CD4-positive, alpha-beta memory T cell (primary cell): ENCODE results near the gene TTC39C. TPM values are rescaled to one million over a fixed set of nuclear protein-coding genes. Genes with fewer than 3 reads are reported as not detected.

Experiments
- CTCF ChIA-PET: fragments of 350-600 bp; sonication (Branson Sonifier 250); formaldehyde crosslinking; loops from one replicate; lab custom pipeline; 2021; ENCODE audit warnings: inconsistent platforms; ENCODE audit not compliant: partially characterized antibody; lab: Charles Lee
- POLR2A ChIA-PET: fragments of 350-600 bp; sonication (Branson Sonifier 250); formaldehyde crosslinking; loops from one replicate; lab custom pipeline; 2021; ENCODE audit not compliant: partially characterized antibody; lab: Charles Lee
- DNase-seq, 5 donors: peaks; one replicate each; pipeline versions ENCODE4 v3.0.0 to v3.0.0-alpha.2; 2020 to 2022; ENCODE audit warnings: mixed read lengths in 1 of 5
- H3K27ac ChIP-seq: one replicate; pipeline ENCODE4 v1.7.0; 2013; ENCODE audit warnings: low read depth, low read length
- H3K27me3 ChIP-seq: 2 replicates; pipeline ENCODE4 v1.7.0; 2013; ENCODE audit warnings: mild to moderate bottlenecking, low read length, moderate library complexity; ENCODE audit not compliant: insufficient read depth
- H3K36me3 ChIP-seq: 2 replicates; pipeline ENCODE4 v1.7.0; 2013; ENCODE audit warnings: mild to moderate bottlenecking, low read length, moderate library complexity; ENCODE audit not compliant: insufficient read depth
- H3K4me1 ChIP-seq: 2 replicates; pipeline ENCODE4 v1.7.0; 2013; ENCODE audit warnings: mild to moderate bottlenecking, low read length, moderate library complexity; ENCODE audit not compliant: insufficient read depth
- H3K4me3 ChIP-seq, 2 donors: one replicate each; pipeline ENCODE4 v1.7.0; 2013; ENCODE audit warnings: low read length in 2 of 2, mild to moderate bottlenecking in 1 of 2
- H3K9me3 ChIP-seq, 2 donors: one replicate each; pipeline ENCODE4 v1.7.0; 2013; ENCODE audit warnings: low read length in 2 of 2, control low read depth in 1 of 2; ENCODE audit not compliant: control insufficient read depth in 1 of 2
- H3K27ac Mint-ChIP-seq, 7 donors: one replicate each; pipeline ENCODE4 v1.8.0; 2020 to 2021; ENCODE audit warnings: mixed read lengths in 7 of 7, mild to moderate bottlenecking in 6 of 7, inconsistent platforms in 3 of 7, moderate library complexity in 3 of 7
- H3K27me3 Mint-ChIP-seq, 2 donors: one replicate each; pipeline ENCODE4 v1.8.0; 2020 to 2021; ENCODE audit warnings: mixed read lengths in 2 of 2
- H3K36me3 Mint-ChIP-seq, 2 donors: one replicate each; pipeline ENCODE4 v1.8.0; 2020 to 2021; ENCODE audit warnings: mixed read lengths in 2 of 2, inconsistent platforms in 1 of 2, mild to moderate bottlenecking in 1 of 2
- H3K4me1 Mint-ChIP-seq, 4 donors: one replicate each; pipeline ENCODE4 v1.8.0; 2020 to 2021; ENCODE audit warnings: mixed read lengths in 4 of 4, mild to moderate bottlenecking in 1 of 4
- H3K4me3 Mint-ChIP-seq, 8 donors: one replicate each; pipeline ENCODE4 v1.8.0; 2020 to 2021; ENCODE audit warnings: mixed read lengths in 8 of 8, mild to moderate bottlenecking in 7 of 8, moderate library complexity in 6 of 8, inconsistent platforms in 3 of 8
- H3K9me3 Mint-ChIP-seq, 8 donors: one replicate each; pipeline ENCODE4 v1.8.0; 2020 to 2021; ENCODE audit warnings: mixed read lengths in 8 of 8, mild to moderate bottlenecking in 5 of 8, inconsistent platforms in 3 of 8, moderate library complexity in 1 of 8
- intact Hi-C: fragments of 100-400 bp; cut with micrococcal nuclease; formaldehyde crosslinking; loops from one replicate; pipeline ENCODE4 v1.15.1; 2023
- polyA plus RNA-seq, 2 donors: library from polyadenylated mRNA; unstranded; fragments of 300-500 nt; fragmentation: Illumina TruSeq; gene quantifications; one replicate each; pipeline ENCODE4 v1.2.3, GENCODE V29; 2021
- total RNA-seq, 2 experiments: library from RNA; stranded (reverse); gene quantifications; one replicate each; pipeline ENCODE4 v1.2.3, GENCODE V29; 2021

Gene TTC39C
- total and polyA plus RNA-seq, 4 experiments from 2014 or later = 134 to 180 (median 167) TPM

GRCh38 chr18:24031916-24032315, 17.4 kb downstream of the TTC39C start:
- H3K4me3 Mint-ChIP-seq = peak overlapping the region in 6 of 8 donors; percentile 14 to 69 (median 56)
- POLR2A ChIA-PET = no interaction called here

GRCh38 chr18:24033641-24034412, 19.3 kb downstream of the TTC39C start:
- Histone ChIP-seq H3K27ac (no peak overlapping the region), H3K36me3 (peaks cover under 1% of the 10 kb centered on the region), H3K4me3 (no peak overlapping the region), H3K4me1 (peaks cover 98% of the 10 kb centered on the region), H3K9me3 (no peaks in the 10 kb centered on the region), H3K27me3 (no peaks in the 10 kb centered on the region)
- ChIA-PET CTCF (no interaction called here), POLR2A (no interaction called here)
- Mint-ChIP-seq H3K4me3 (peak overlapping the region in 7 of 8 donors; percentile 11 to 84 (median 53)), H3K27me3 (no peaks in the 10 kb centered on the region), H3K4me1 (peaks cover 71 to 94% (median 84%) of the 10 kb centered on the region in 4 donors), H3K9me3 (no peaks in the 10 kb centered on the region), H3K36me3 (peaks cover 22 to 42% of the 10 kb centered on the region in 2 donors), H3K27ac (peak overlapping the region; percentile 5 to 91 (median 59))
- no peak for DNase-seq
- intact Hi-C loops = no loop called here

More at GRCh38 chr18:24031916-24032315, 17.4 kb downstream of the TTC39C start:
- no peak for DNase-seq
- H3K27me3 ChIP-seq = no peaks in the 10 kb centered on the region
- H3K9me3 ChIP-seq = no peaks in the 10 kb centered on the region
- H3K4me1 ChIP-seq = peaks cover 96% of the 10 kb centered on the region
- Mint-ChIP-seq H3K27ac (peak overlapping the region in 6 of 7 donors; percentile 15 to 80 (median 59)), H3K9me3 (no peaks in the 10 kb centered on the region), H3K27me3 (no peaks in the 10 kb centered on the region), H3K36me3 (peaks cover 22 to 38% of the 10 kb centered on the region in 2 donors), H3K4me1 (peaks cover 66 to 93% (median 82%) of the 10 kb centered on the region in 4 donors)
- H3K36me3 ChIP-seq = no peaks in the 10 kb centered on the region
- intact Hi-C loops = no loop called here
- no peak overlapping the region for H3K4me3 ChIP-seq
- CTCF ChIA-PET = interaction anchor here (0.6 to 1.0 kb wide), 2 partner anchors 11 to 102 kb away, joined by 3 to 4 read pairs; no protein-coding TSS in a partner anchor
- no peak overlapping the region for H3K27ac ChIP-seq

DNA sequence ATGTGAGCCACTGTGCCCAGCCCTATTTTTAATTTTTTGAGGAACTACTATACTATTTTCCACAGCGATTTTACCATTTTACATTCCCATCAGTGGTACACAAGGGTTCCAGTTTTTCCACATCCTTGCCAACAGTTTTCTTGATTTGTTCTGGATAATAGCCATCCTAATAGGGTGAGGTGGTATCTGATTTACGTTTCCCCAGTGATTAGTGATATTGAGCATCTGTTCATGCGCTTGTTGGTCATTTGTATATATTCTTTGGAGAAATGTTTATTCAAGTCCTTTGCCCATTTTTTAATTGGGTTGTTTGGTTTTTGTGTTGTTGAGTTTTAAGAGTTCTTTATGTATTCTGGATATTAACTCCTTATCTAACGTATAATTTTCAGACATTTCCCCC, 20.8 kb downstream of the TTC39C start:
- intact Hi-C loops = no loop called here
- Mint-ChIP-seq H3K36me3 (peaks cover 32 to 45% of the 10 kb centered on the region in 2 donors), H3K27ac (peak overlapping the region in 2 of 7 donors; percentile 30 to 53), H3K27me3 (no peaks in the 10 kb centered on the region), H3K4me3 (peak overlapping the region in 7 of 8 donors; percentile 9 to 57 (median 26)), H3K9me3 (no peaks in the 10 kb centered on the region), H3K4me1 (peaks cover 73 to 94% (median 84%) of the 10 kb centered on the region in 4 donors)
- CTCF ChIA-PET = interaction anchor here (0.6 to 1.5 kb wide), 2 partner anchors 8 to 117 kb away, joined by 3 read pairs; no protein-coding TSS in a partner anchor
- no peaks in the 10 kb centered on the region for H3K9me3 ChIP-seq
- H3K4me1 ChIP-seq = peaks cover 98% of the 10 kb centered on the region
- POLR2A ChIA-PET = no interaction called here
- no peak for DNase-seq
- no peaks in the 10 kb centered on the region for H3K27me3 ChIP-seq
- H3K27ac ChIP-seq = no peak overlapping the region
- H3K36me3 ChIP-seq = peaks cover 8% of the 10 kb centered on the region
- H3K4me3 ChIP-seq = no peak overlapping the region

- H3K27me3 Mint-ChIP-seq = no peaks in the 10 kb centered on the region
- peaks cover 26 to 35% of the 10 kb centered on the region in 2 donors for H3K36me3 Mint-ChIP-seq
- no peaks in the 10 kb centered on the region for H3K9me3 ChIP-seq
- no peak for DNase-seq
- no peak overlapping the region for H3K4me3 ChIP-seq
- peak overlapping the region in 7 of 8 donors; percentile 21 to 74 (median 66) for H3K4me3 Mint-ChIP-seq
- peaks cover 99% of the 10 kb centered on the region for H3K4me1 ChIP-seq
- H3K27ac Mint-ChIP-seq = peak overlapping the region; percentile 48 to 89 (median 79)
- peak overlapping the region; percentile 5 for H3K27ac ChIP-seq
- H3K9me3 Mint-ChIP-seq = no peaks in the 10 kb centered on the region
- H3K4me1 Mint-ChIP-seq = peaks cover 81 to 98% (median 91%) of the 10 kb centered on the region in 4 donors
- ChIA-PET POLR2A (no interaction called here), CTCF (no interaction called here)
- intact Hi-C loops = no loop called here
- no peaks in the 10 kb centered on the region for H3K27me3 ChIP-seq
- H3K36me3 ChIP-seq = peaks cover 8% of the 10 kb centered on the region
Observed at GRCh38 chr18:24039671-24040070, 25.1 kb downstream of the TTC39C start.

- Mint-ChIP-seq H3K9me3 (no peaks in the 10 kb centered on the region), H3K4me3 (peak overlapping the region in 2 of 8 donors; percentile 4 to 38), H3K27ac (peak overlapping the region in 4 of 7 donors; percentile 59 to 83 (median 68)), H3K36me3 (peaks cover 27 to 37% of the 10 kb centered on the region in 2 donors), H3K27me3 (no peaks in the 10 kb centered on the region), H3K4me1 (peaks cover 72 to 89% (median 81%) of the 10 kb centered on the region in 4 donors)
- Histone ChIP-seq H3K4me1 (peaks cover 85% of the 10 kb centered on the region), H3K27me3 (no peaks in the 10 kb centered on the region), H3K27ac (no peak overlapping the region), H3K9me3 (no peaks in the 10 kb centered on the region), H3K36me3 (peaks cover 8% of the 10 kb centered on the region), H3K4me3 (no peak overlapping the region)
- ChIA-PET CTCF (no interaction called here), POLR2A (interaction anchor here (1.2 to 1.4 kb wide), 2 partner anchors 9 to 12 kb away, joined by 3 read pairs; no protein-coding TSS in a partner anchor)
- intact Hi-C loops = no loop called here
- DNase-seq = no peak
Observed at GRCh38 chr18:24041691-24042090, 27.1 kb downstream of the TTC39C start.

- ChIA-PET CTCF (interaction anchor here (0.7 to 1.7 kb wide), 6 partner anchors 8 to 37 kb away, joined by 3 to 6 read pairs (median 3); no protein-coding TSS in a partner anchor), POLR2A (interaction anchor here (0.8 to 1.3 kb wide), 3 partner anchors 16 to 29 kb away, joined by 3 to 5 read pairs (median 4); partner anchors contain the start of gene TTC39C)
- Histone ChIP-seq H3K4me1 (peaks cover 86% of the 10 kb centered on the region), H3K36me3 (peaks cover 8% of the 10 kb centered on the region), H3K9me3 (no peaks in the 10 kb centered on the region), H3K27ac (no peak overlapping the region), H3K4me3 (no peak overlapping the region), H3K27me3 (no peaks in the 10 kb centered on the region)
- no peaks in the 10 kb centered on the region for H3K27me3 Mint-ChIP-seq
- H3K4me1 Mint-ChIP-seq = peaks cover 63 to 85% (median 72%) of the 10 kb centered on the region in 4 donors
- H3K27ac Mint-ChIP-seq = peak overlapping the region in 5 of 7 donors; percentile 62 to 74 (median 65)
- intact Hi-C loops = no loop called here
- H3K36me3 Mint-ChIP-seq = peaks cover 30% of the 10 kb centered on the region in 2 donors
- H3K4me3 Mint-ChIP-seq = peak overlapping the region in 7 of 8 donors; percentile 10 to 69 (median 35)
- no peak for DNase-seq
- no peaks in the 10 kb centered on the region for H3K9me3 Mint-ChIP-seq
Observed at GRCh38 chr18:24043403-24043802, 28.8 kb downstream of the TTC39C start.

DNA sequence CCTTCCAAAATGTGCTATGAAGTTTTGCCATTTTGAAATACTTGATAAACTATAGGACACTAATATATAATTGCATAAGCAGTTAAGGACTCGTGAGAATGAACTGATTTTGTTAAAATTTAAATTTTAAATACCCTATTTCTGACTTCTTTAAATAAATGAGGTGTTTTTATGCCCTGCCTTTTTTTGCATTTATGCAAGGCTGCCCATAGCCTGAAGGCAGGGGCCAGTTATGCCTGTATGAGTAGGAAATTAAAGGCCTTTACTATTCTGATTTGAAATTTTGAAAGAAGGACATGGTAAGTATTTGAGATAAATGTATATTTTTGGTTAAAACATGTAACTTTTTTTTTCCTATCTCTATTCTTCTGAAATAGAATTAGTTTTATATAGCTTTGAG, 33.7 kb downstream of the TTC39C start:
- peak overlapping the region in 5 of 8 donors; percentile 50 to 72 (median 60) for H3K4me3 Mint-ChIP-seq
- Histone ChIP-seq H3K36me3 (peaks cover 3% of the 10 kb centered on the region), H3K4me3 (no peak overlapping the region), H3K4me1 (peaks cover 86% of the 10 kb centered on the region), H3K27me3 (no peaks in the 10 kb centered on the region), H3K27ac (no peak overlapping the region), H3K9me3 (no peaks in the 10 kb centered on the region)
- CTCF ChIA-PET = no interaction called here
- H3K27me3 Mint-ChIP-seq = no peaks in the 10 kb centered on the region
- H3K27ac Mint-ChIP-seq = peak overlapping the region in 5 of 7 donors; percentile 25 to 87 (median 62)
- intact Hi-C loops = no loop called here
- no peaks in the 10 kb centered on the region for H3K9me3 Mint-ChIP-seq
- DNase-seq = no peak
- peaks cover 20 to 38% of the 10 kb centered on the region in 2 donors for H3K36me3 Mint-ChIP-seq
- POLR2A ChIA-PET = no interaction called here
- H3K4me1 Mint-ChIP-seq = peaks cover 54 to 85% (median 66%) of the 10 kb centered on the region in 4 donors
